Adrenal gland (tissue), 12 donors: ENCODE measurements around the gene CRTAP. TPM values are rescaled to one million over a fixed set of nuclear protein-coding genes. Genes with fewer than 3 reads are reported as not detected.

Experiments used
- DNase-seq, 7 donors: peaks; one replicate each; pipeline ENCODE4 v3.0.0-alpha.2; 2019 to 2020
- H3K27ac ChIP-seq, 5 donors: fragments of 200-600 bp; sonication (generic) in 4 of 5; 1 replicate in 3 of 5; 2 replicates in 2 of 5; pipeline versions ENCODE4 v1.5.1 to v1.8.0; 2016 to 2020; ENCODE audit warnings: mild to moderate bottlenecking in 1 of 5
- H3K27me3 ChIP-seq: fragments of 200-600 bp; 2 replicates; pipeline ENCODE4 v1.8.0; 2021
- H3K36me3 ChIP-seq, 2 donors: fragments of 200-600 bp; replicated peaks in 1 of 2; 1 replicate in 1 of 2; 2 replicates in 1 of 2; pipeline versions ENCODE4 v1.5.1 to v1.8.0; 2018 to 2022
- H3K4me1 ChIP-seq, 2 donors: fragments of 200-600 bp; replicated peaks in 1 of 2; 1 replicate in 1 of 2; 2 replicates in 1 of 2; pipeline versions ENCODE4 v1.5.1 to v1.8.0; 2018 to 2021
- H3K4me3 ChIP-seq, 4 donors: fragments of 200-600 bp; sonication (generic) in 3 of 4; one replicate each; pipeline ENCODE4 v1.5.1; 2016 to 2018
- H3K9me3 ChIP-seq, 3 donors: fragments of 200-600 bp; sonication (generic) in 1 of 3; replicated peaks in 1 of 3; 1 replicate in 2 of 3; 2 replicates in 1 of 3; pipeline versions ENCODE4 v1.5.1 to v1.8.0; 2016 to 2021
- CTCF ChIP-seq, 6 experiments: fragments of 450-650 bp in 4 of 6; fragments of 200-600 bp in 2 of 6; sonication (generic) in 1 of 6; IDR thresholded peaks; 1 replicate in 5 of 6; 2 replicates in 1 of 6; pipeline versions ENCODE4 v1.5.1 to v1.8.0; 2016 to 2021; ENCODE audit warnings: antibody characterized with exemption in 6 of 6, mild to moderate bottlenecking in 2 of 6, moderate library complexity in 1 of 6
- POLR2A ChIP-seq, 2 donors: fragments of 450-650 bp; IDR thresholded peaks; one replicate each; pipeline ENCODE4 v1.6.1; 2017; ENCODE audit warnings: antibody characterized with exemption in 2 of 2, mild to moderate bottlenecking in 2 of 2, moderate library complexity in 1 of 2
- WGBS, 4 donors: extraction: QIAGEN DNeasy Blood & Tissue Kit in 2 of 4; methylation state at CpG; one replicate each; pipeline versions ENCODE4 v1.1.5 to v1.1.7; 2013 to 2017; 5-methylcytosine and 5-hydroxymethylcytosine counted together
- intact Hi-C, 2 donors: fragments of 100-400 bp; cut with DNase I; formaldehyde crosslinking; loops; one replicate each; pipeline versions ENCODE4 v1.14.1 to v1.15.0; 2022 to 2023
- polyA plus RNA-seq, 3 donors: library from polyadenylated mRNA; stranded (reverse); fragments of 200-250 nt in 2 of 3; fragments of 350-450 nt in 1 of 3; fragmentation: Illumina TruSeq in 1 of 3; extraction: RNeasy Lipid Tissue Mini Kit (QIAGEN cat#74804) in 1 of 3; gene quantifications; one replicate each; pipeline ENCODE4 v1.2.3, GENCODE V29; 2013 to 2014
- total RNA-seq, 9 donors: library from RNA; depleted of rRNA in 4 of 9; stranded (reverse); fragments of >200 nt in 4 of 9; fragments of 120-200 nt in 1 of 9; fragmentation: NEBNext Ultra II Directional in 1 of 9; extraction: Animal tissue kit (Norgen Biotek cat#: 25700) in 1 of 9; gene quantifications; one replicate each; pipeline versions ENCODE4 v1.1.0 to v1.2.4, GENCODE V29; 2013 to 2023
- donor health status: healthy with polysubstance abuse.
- donor health status: Bipolar disorder and iron deficiency.
- donor health status: DM: yes; HTN: yes; CAD: no.
- donor health status: DM: no; HTN: no; CAD: no.
- donor health status: DM: no; HTN: no; CAD: no.
- donor health status: DM: yes; HTN: yes; CAD: no.

CRTAP gene
- total and polyA plus RNA-seq, 12 donors = 64.5 to 677 (median 282) TPM

- TF ChIP-seq CTCF (IDR thresholded peaks at IDR 0.05) (no peak), POLR2A (IDR thresholded peaks at IDR 0.05) (no peak)
- H3K9me3 ChIP-seq = no peaks in the 10 kb centered on the region
- no peaks in the 10 kb centered on the region for H3K27me3 ChIP-seq
- no peak overlapping the region for H3K4me3 ChIP-seq
- H3K27ac ChIP-seq = no peak overlapping the region
- 67 to 80% (median 72%) methylated on average over 2 of the region's 2 CpGs for WGBS, 4 donors
- DNase-seq = no peak
- intact Hi-C loops = no loop called here
- H3K4me1 ChIP-seq = no peaks in the 10 kb centered on the region
- H3K36me3 ChIP-seq = peaks cover 0 to 27% of the 10 kb centered on the region in 2 donors
Measured at GRCh38 chr3:33139996-33140395, 26.2 kb downstream of the CRTAP start.

GRCh38 chr3:33141006-33141405, 27.2 kb downstream of the CRTAP start:
- H3K9me3 ChIP-seq = no peaks in the 10 kb centered on the region
- H3K36me3 ChIP-seq = peaks cover 0 to 21% of the 10 kb centered on the region in 2 donors
- TF ChIP-seq POLR2A (IDR thresholded peaks at IDR 0.05) = no peak
- TF ChIP-seq CTCF (IDR thresholded peaks at IDR 0.05) = no peak
- 92 to 96% (median 93%) methylated on average over 2 to 3 of the region's 3 CpGs for WGBS, 4 donors
- H3K27me3 ChIP-seq = no peaks in the 10 kb centered on the region
- no peak overlapping the region for H3K4me3 ChIP-seq
- no peak for DNase-seq
- H3K4me1 ChIP-seq = no peaks in the 10 kb centered on the region
- intact Hi-C loops = no loop called here
- H3K27ac ChIP-seq = no peak overlapping the region

GRCh38 chr3:33144433-33144832, 30.6 kb downstream of the CRTAP start:
- H3K36me3 ChIP-seq = peaks cover 0 to 21% of the 10 kb centered on the region in 2 donors
- no peaks in the 10 kb centered on the region for H3K27me3 ChIP-seq
- 29 to 75% (median 66%) methylated on average over 1 of the region's 1 CpG for WGBS, 4 donors
- H3K4me3 ChIP-seq = no peak overlapping the region
- DNase-seq = no peak
- H3K9me3 ChIP-seq = no peaks in the 10 kb centered on the region
- no peak for TF ChIP-seq POLR2A (IDR thresholded peaks at IDR 0.05)
- TF ChIP-seq CTCF (IDR thresholded peaks at IDR 0.05) = peak in 1 of 6 experiments; percentile 16
- H3K4me1 ChIP-seq = peaks cover 0 to 7% of the 10 kb centered on the region in 2 donors
- intact Hi-C loops = no loop called here
- no peak overlapping the region for H3K27ac ChIP-seq

GRCh38 chr3:33145221-33145900, 31.5 kb downstream of the CRTAP start:
- TF ChIP-seq POLR2A (IDR thresholded peaks at IDR 0.05) (no peak), CTCF (IDR thresholded peaks at IDR 0.05) (no peak)
- no peak for DNase-seq
- peaks cover 0 to 21% of the 10 kb centered on the region in 2 donors for H3K36me3 ChIP-seq
- intact Hi-C loops = no loop called here
- H3K4me3 ChIP-seq = no peak overlapping the region
- 93 to 97% (median 95%) methylated on average over 14 to 16 of the region's 16 CpGs for WGBS, 4 donors
- no peaks in the 10 kb centered on the region for H3K27me3 ChIP-seq
- H3K27ac ChIP-seq = no peak overlapping the region
- H3K4me1 ChIP-seq = peaks cover 0 to 7% of the 10 kb centered on the region in 2 donors
- no peaks in the 10 kb centered on the region for H3K9me3 ChIP-seq
